Activated T-helper 1 cell treated with anti-CD3 and anti-CD28 coated beads, Interleukin-2, amount 50 U/mL, for 16 hours (primary cell): ENCODE results near the gene NAPG.
"Not testable (repeated sequence)": the region's sequence is repeated elsewhere in the genome, so short reads cannot be mapped to it uniquely, and the experiment has no call there.

Experiments
- DNase-seq, 2 donors: peaks; one replicate each; pipeline ENCODE4 v3.0.0-alpha.2; 2020; ENCODE audit warnings: low read depth in 1 of 2, low spot score in 1 of 2

The NAPG gene

DNA sequence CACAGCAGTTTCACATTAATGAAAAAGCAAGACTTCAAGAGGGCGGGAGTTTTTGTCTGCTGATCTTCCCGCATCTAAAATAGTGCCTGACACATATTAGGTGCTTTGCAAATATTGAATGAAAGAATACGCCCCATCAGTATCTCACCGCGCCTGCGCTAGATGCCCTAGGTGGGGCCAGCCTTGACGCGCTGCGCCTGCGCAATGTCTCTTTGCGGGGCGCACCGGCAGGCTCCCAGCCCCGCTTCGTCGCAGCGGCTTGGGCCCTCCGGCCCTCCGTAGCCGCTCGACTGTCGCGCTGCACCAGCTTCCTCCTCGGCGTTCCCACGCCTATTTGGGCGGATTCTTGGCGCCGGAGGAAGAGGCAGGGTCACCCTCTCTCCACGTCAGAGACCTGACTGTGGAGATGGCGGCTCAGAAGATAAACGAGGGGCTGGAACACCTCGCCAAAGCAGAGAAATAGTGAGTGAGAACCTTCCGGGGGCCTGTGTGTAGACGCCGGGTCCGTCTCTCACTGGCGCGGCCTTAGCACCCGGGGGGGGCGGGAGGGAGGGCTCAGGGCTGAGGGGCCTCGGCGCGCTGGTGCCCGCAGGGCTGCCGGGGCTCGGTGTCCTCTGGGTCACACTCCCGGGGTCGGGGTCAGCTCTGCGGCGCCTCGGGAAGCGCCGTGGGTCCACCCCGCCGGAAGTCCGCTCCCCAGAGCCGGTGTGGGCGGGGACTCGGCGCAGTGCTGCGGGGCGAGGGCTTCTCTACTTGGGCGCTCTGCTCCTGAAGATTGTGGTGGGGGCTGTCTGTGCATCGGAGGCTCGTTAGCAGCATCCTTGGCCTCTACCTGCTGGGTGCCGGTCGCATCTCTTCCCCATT lies at the start of gene NAPG:
Gene NAPG, plus strand, starts transcription at position 331 of the 864 bp plus-strand sequence. Its CDS starts 76 bp downstream, at position 407.
- peak; percentile 70 to 87 for DNase-seq

- DNase-seq = no peak
These were observed 49.5 kb upstream of the NAPG start for GRCh38 chr18:10476338-10476791.

- no peak for DNase-seq
These were observed 48.5 kb upstream of the NAPG start for GRCh38 chr18:10477121-10477862.

- DNase-seq = no peak
These were observed 48.0 kb upstream of the NAPG start for GRCh38 chr18:10477863-10478260.

DNA sequence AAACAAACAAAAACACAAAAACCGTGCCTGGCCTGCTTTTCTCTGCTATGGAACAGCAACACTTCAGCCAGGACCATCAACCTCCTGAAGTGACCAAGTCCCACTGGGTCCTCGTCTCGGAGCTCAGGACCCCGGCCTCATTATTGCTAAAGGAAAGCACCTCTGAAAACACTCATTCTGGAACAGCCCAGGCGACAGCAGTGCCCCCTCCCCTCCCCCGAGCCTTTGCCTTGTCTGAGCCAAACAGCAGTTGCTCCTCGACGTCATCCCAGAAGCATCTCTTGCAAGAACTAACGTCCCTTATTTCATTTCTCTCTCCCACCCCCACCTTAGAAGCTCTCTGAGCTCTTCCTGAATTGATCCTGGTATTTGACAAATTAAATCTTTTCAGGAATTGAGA lies 44.0 kb upstream of the NAPG start:
- DNase-seq = no peak

DNA sequence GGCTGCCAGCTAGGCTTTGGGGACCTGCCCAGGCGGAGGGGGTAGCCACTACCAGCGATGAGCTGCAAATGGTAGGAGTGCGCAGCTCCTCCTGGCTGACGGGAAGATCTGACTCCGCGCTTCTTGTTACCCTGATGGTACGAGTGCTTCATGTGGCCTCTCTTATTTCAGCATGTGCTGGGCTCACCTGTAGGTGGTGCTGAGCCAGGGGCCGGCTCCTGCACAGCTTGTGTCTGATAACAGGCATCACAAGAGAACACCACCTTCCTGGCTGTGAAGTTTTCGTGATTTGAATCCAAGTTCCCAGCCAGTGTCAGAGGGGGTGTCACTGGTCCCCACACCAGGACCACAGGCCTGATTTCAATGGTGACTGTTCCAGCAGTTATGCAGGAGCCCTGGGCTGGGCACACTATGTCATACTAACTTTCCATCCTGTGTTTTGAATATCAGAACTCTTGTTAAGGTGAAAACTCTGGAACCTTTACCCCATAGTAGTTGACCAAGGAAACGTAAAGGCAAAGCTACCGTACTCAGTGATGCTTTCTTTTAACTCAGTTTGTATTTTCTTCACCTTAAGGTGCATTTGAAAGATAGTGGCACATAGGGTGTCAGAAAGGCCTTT lies 43.4 kb upstream of the NAPG start:
- DNase-seq = no peak

- DNase-seq = no peak
These were observed 42.6 kb upstream of the NAPG start for GRCh38 chr18:10482985-10483949.

DNA sequence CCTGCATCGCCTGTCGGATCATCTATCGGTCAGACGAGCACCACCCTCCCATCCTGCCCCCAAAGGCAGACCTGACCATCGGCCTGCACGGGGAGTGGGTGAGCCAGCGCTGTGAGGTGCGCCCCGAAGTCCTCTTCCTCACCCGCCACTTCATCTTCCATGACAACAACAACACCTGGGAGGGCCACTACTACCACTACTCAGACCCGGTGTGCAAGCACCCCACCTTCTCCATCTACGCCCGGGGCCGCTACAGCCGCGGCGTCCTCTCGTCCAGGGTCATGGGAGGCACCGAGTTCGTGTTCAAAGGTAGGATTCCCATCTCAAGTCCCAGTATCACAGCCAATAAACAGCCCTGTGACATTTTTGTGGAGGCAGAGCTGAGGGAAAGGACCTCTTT lies 40.4 kb upstream of the NAPG start:
- DNase-seq = no peak

DNA sequence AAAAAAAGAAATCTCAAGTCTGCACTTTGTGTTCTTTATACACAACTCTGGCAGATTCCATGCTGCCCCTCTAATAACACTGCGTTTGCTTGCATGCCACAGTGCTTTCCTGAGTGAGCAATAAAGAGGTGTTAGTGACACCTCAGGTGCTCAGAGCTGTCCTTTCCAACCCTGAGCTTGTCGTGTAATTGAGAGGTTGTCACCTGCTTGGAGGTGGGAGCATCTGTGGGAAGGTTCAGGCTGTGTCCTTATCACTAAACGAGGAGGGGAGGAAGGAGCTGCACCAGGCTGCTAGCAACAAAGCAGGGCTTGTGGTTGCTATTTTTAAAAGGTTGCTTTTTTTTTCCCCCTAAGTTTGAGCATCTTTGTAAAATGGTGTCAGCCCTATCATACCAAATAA lies 39.5 kb upstream of the NAPG start:
- no peak for DNase-seq

DNA sequence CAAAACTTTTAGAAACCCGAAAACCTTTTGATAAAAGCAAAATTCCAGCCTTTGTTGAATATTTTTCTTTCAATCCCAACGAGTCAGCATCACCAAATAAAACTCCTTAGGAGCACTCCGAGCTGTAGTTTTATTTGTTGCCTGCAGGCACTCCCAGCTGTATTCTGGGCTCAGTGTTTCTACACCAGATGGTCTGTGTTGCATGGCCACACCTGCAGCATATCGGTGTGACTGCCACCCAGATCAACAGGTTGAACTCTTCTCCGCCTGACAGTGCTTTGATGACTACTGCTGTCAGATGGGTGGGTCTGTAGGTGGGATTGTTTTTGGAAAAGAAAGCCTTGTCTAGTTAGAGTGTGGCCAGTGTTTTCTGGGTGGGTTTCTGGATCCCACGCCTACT lies 38.7 kb upstream of the NAPG start:
- DNase-seq = no peak

DNA sequence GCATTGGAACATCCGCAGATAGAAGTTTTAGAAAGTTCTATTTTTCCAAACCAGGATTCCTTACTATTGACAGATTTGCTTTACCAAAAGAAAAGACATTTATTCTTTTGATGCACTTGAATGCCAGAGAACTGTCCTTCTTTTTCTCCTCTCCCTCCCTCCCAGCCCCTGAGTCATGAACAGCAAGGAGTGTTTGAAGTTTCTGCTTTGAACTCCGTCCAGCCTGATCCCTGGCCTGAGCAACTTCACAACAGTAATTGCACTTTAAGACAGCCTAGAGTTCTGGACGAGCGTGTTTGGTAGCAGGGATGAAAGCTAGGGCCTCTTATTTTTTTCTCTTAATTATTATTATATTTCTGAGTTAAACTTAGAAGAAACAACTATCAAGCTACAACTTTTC lies 37.8 kb upstream of the NAPG start:
- no peak for DNase-seq

GRCh38 chr18:10490401-10491165 lies 35.2 kb upstream of the NAPG start:
- DNase-seq = peak in 1 of 2 donors; percentile 24

DNA sequence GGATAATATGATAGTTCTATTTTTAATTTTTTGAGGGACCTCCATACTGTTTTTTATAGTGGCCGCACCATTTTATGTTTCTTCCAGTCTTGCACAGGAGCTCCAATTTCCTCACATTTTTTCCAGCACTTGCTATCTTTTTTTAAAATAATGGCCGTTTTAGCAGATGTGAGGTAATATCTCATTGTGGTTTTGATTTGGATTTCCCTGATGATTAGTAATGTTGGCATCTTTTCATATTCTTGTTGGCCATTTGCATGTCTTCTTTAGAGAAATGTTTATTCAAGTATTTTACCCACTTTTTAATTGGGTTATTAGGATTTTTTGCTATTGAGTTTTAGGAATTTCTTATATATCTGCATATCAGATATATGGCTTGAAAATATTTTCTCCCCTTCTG lies 29.9 kb upstream of the NAPG start:
- DNase-seq = no peak

GRCh38 chr18:10497206-10497749 lies 28.5 kb upstream of the NAPG start:
- DNase-seq = no peak

DNA sequence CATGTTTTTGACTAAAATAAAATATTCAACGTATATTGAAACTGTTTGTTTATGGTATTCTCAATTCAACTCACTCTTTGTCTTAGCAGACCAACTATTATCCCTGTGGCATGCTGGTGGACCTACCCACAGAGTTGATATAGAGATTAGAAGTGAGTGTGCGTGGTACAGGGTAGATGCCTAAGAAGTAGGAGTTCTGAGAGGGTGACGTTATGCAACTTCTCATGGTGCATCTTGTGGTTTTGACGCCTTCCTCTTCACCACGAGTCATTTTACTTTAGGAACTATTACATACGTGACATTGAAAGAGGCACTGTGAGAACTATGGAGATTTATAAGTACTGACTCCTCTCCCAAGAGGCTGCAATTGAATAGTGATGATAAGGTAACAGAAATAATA lies 26.6 kb upstream of the NAPG start:
- no peak for DNase-seq

- no peak for DNase-seq
These were observed 25.8 kb upstream of the NAPG start for GRCh38 chr18:10500038-10500437.

DNA sequence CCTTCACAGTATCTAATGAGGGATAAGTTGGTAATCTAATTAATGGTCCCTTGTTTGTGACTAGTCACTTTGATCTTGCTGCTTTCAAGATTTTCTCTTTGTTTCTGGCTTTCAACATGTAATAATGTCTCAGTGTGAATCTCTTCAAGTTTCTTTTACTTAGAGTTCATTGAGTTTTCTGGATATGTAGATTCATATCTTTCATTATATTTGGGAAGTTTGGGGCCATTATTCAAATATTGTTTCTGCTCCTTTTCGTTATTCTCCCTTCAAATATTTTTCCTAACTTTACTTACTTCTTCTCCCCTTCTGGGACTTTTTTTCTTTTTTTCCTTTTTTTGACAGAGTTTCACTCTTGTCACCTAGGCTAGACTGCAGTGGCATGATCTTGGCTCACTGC lies 21.1 kb upstream of the NAPG start:
- DNase-seq = no peak

DNA sequence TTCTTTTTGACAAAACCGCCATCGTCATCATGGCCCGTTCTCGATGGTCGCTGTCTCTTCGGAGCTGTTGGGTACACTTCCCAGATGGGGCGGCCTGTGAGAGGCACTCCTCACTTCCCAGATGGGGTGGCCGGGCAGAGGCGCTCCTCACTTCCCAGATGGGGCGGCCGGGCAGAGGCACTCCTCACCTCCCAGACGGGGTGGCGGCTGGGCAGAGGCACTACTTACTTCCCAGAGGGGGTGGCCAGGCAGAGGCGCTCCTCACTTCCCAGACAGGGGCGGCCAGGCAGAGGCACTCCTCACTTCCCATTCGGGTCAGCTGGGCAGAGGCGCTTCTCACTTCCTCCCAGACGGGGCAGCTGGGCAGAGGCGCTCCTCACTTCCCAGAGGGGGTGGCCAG lies 19.9 kb upstream of the NAPG start:
- not testable (repeated sequence) for DNase-seq

DNA sequence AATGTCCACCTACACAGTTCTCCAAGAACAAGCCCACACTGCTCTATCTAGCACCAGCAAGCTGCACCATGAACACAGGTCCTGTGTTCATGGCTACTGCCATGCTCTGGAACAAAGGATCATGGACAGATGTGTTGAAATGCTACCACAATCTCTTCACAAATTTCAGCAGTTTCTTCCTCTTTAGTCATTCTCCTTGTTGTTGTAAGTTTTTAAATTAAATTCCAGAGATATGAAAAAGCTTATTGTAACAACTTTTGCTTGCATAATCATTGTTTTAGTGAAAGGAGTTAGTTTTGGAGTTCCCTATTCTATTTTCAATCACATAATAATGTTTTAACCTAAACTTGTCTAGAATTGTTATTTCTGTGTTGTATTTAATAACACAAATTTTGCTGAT lies 17.2 kb upstream of the NAPG start:
- DNase-seq = no peak

DNA sequence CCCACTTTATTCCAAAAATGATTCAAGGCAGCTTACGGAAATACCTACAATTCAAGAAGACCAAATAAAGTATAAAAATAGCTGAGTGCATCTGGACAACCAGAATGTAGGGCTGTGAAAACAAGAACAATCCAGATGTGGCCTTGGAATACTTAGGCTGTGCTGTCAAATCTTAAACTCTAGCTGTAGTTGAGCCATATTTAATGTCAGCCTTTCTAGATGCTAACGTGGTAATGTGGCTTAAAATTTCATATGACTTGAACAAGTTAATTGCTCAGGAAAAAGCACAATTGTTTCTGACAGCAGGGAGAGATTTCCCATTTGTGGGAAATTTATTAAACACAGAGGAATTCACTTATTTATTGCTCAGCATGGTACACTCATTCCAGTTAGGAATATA lies 14.6 kb upstream of the NAPG start:
- no peak for DNase-seq
